ENCODE results near the gene TFAP2A.

TFAP2A gene

DNA sequence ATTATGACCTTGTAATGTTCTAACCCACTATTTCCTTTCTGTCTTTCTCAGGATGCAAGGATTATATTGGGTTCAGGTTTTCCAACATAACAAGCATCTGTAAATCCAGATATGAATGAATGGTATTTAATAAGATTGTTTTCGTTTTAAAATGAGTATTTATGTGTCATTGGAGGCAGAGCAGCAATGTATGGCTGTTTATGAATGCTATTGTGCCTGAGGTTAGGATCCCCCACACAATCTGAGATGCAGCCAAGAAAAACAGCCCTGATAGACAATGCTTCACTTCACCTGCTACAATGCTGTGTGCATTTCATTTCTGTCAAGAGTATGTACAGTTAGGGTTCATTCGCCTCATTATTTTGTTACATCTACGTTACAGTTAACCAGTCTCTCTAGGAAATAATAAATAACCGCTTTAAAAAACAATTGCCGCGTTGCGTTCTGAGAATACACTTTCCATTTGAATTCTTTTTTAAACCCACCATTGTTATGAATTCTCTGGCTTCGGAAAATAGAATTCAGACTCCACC lies 19.6 kb downstream of the TFAP2A start:
- TF ChIP-seq, protein P1, sequence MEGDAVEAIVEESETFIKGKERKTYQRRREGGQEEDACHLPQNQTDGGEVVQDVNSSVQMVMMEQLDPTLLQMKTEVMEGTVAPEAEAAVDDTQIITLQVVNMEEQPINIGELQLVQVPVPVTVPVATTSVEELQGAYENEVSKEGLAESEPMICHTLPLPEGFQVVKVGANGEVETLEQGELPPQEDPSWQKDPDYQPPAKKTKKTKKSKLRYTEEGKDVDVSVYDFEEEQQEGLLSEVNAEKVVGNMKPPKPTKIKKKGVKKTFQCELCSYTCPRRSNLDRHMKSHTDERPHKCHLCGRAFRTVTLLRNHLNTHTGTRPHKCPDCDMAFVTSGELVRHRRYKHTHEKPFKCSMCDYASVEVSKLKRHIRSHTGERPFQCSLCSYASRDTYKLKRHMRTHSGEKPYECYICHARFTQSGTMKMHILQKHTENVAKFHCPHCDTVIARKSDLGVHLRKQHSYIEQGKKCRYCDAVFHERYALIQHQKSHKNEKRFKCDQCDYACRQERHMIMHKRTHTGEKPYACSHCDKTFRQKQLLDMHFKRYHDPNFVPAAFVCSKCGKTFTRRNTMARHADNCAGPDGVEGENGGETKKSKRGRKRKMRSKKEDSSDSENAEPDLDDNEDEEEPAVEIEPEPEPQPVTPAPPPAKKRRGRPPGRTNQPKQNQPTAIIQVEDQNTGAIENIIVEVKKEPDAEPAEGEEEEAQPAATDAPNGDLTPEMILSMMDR (conservative IDR thresholded peaks at IDR 0.05; ENCODE audit: low read depth): no peak
- no peak for DNase-seq (ENCODE audit: low spot score)
- no peak overlapping the region for H3K27ac ChIP-seq
- ChIA-PET POLR2A (ENCODE audit: low non-redundant PET) (no interaction called here), CTCF (no interaction called here)

GRCh38 chr6:10393544-10394225 lies 21.2 kb downstream of the TFAP2A start:
- ChIA-PET POLR2A (ENCODE audit: low non-redundant PET) (no interaction called here), CTCF (interaction anchor here (0.7 to 0.9 kb wide), 2 partner anchors 18 to 402 kb away, joined by 3 to 4 read pairs; no protein-coding TSS in a partner anchor)
- no peak for DNase-seq (ENCODE audit: low spot score)
- no peak overlapping the region for H3K27ac ChIP-seq
- TF ChIP-seq, protein P1 (conservative IDR thresholded peaks at IDR 0.05; ENCODE audit: low read depth): no peak

- ChIA-PET CTCF (interaction anchor here (0.6 kb wide), 1 partner anchor 760 kb away, joined by 3 read pairs; no protein-coding TSS in a partner anchor), POLR2A (ENCODE audit: low non-redundant PET) (no interaction called here)
- no peak for DNase-seq (ENCODE audit: low spot score)
- TF ChIP-seq, protein P1 (conservative IDR thresholded peaks at IDR 0.05; ENCODE audit: low read depth): no peak
- H3K27ac ChIP-seq: no peak overlapping the region
These were observed 23.1 kb downstream of the TFAP2A start for GRCh38 chr6:10391799-10392198.

DNA sequence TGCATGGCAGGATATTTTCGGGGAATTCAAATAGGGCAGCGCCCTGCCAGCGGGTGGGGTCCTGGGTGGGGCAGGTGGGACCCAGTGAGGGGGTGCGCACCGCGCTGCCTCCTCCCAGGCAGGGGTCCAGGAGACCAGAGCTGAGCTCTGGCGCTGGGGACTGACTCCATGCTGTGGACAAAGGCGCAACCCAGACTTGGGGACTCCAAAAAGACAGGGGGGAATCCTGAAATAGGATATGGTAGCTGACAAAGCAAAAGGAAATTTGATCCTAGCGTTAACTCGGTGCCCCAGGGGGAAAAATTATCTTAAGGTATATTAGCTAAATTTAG lies 23.6 kb downstream of the TFAP2A start:
- ChIA-PET CTCF (no interaction called here), POLR2A (ENCODE audit: low non-redundant PET) (no interaction called here)
- DNase-seq (ENCODE audit: low spot score): no peak
- no peak overlapping the region for H3K27ac ChIP-seq
- TF ChIP-seq, protein P1 (conservative IDR thresholded peaks at IDR 0.05; ENCODE audit: low read depth): no peak

- DNase-seq (ENCODE audit: low spot score): no peak
- ChIA-PET POLR2A (ENCODE audit: low non-redundant PET) (no interaction called here), CTCF (no interaction called here)
- TF ChIP-seq, protein P1 (conservative IDR thresholded peaks at IDR 0.05; ENCODE audit: low read depth): no peak
- no peak overlapping the region for H3K27ac ChIP-seq
These were observed 24.2 kb downstream of the TFAP2A start for GRCh38 chr6:10390495-10391298.

DNA sequence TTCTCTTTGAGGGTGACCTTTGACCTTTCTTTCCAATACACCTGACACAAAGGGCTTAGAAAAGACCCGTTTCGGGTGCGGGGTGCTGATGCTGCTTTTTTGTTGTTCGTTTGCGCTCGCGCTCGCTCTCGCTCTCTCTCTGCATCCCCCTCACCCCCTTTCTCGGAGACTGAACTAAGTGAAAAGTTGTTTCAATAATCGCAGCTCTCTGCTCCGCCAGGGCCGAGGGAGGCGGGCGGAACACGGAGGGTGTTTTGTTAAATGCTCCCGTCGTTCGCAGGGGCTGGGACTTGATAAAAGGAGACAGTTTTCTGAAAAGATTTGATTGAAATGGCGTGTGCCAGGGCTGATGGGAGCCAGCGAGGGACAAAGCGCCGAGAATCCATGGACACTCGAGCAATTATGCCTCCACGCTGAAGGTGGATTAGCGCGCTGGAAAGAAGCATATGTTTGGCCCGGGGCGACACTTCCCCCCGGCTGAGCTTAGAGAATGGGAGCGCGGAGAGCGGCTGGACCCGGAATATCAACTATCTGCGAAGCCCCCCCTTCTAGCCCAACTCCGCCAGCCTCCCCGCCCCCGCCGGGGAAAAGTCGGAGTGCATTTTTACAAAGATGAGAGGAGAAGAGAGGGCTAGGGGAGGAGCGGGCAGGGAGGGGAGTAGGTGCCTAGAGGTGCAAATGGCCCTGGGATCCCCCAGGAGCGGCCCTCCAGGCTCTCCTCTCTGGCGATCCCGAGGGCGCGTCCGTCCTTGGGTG lies 25.0 kb downstream of the TFAP2A start:
- H3K27ac ChIP-seq: no peak overlapping the region
- ChIA-PET POLR2A (ENCODE audit: low non-redundant PET) (no interaction called here), CTCF (no interaction called here)
- no peak for DNase-seq (ENCODE audit: low spot score)
- TF ChIP-seq, protein P1 (conservative IDR thresholded peaks at IDR 0.05; ENCODE audit: low read depth): no peak
